Measurements from ENCODE around the gene ZNF697. TPM values are rescaled to one million over a fixed set of nuclear protein-coding genes. Genes with fewer than 3 reads are reported as not detected.

The ZNF697 gene
- polyA plus RNA-seq, 1 donor (not counting 4 experiments of a cell fraction or from before 2014, with no cell fraction given) = 4.7 TPM

DNA sequence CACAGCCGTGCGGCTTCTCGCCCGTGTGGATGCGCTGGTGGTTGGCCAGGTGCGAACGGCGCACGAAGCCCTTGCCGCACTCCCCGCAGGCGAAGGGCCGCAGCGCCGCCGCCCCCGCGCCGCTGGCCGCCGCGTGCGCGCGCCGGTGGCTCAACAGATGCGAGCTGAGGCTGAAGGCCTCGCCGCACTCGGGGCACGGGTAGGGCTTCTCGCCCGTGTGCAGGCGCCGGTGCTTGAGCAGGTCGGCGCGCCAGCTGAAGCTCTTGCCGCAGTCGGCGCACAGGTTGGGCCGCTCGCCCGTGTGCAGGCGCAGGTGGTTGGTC is 24.9 kb downstream of the ZNF697 start:
- Histone ChIP-seq H3K9me1 (ENCODE audit: control insufficient read depth, extremely low read depth, insufficient read depth, low read length) (peaks cover 4% of the 10 kb centered on the region), H3K27me3 (ENCODE audit: control insufficient read depth, extremely low read depth, insufficient read depth, low read length) (no peaks in the 10 kb centered on the region), H2AFZ (ENCODE audit: control insufficient read depth, low read length) (no peak overlapping the region), H3K4me3 (ENCODE audit: control insufficient read depth in 2 of 3, extremely low read depth in 1 of 3, insufficient read depth in 2 of 3, low read depth in 1 of 3, low read length in 3 of 3) (no peak overlapping the region), H3K9ac (ENCODE audit: control insufficient read depth, extremely low read depth, insufficient read depth, low read length) (no peak overlapping the region), H3K27ac (ENCODE audit: control insufficient read depth, insufficient read depth, low read length) (no peak overlapping the region), H4K20me1 (ENCODE audit: control insufficient read depth, extremely low read depth, insufficient read depth, low read length) (no peaks in the 10 kb centered on the region), H3K79me2 (ENCODE audit: control insufficient read depth, insufficient read depth, low read length) (no peaks in the 10 kb centered on the region), H3K36me3 (ENCODE audit: control insufficient read depth in 2 of 2, extremely low read depth in 1 of 2, insufficient read depth in 2 of 2, low read length in 2 of 2) (peaks cover 11 to 16% of the 10 kb centered on the region in 2 experiments), H3K9me3 (ENCODE audit: control insufficient read depth, low read depth, low read length) (no peaks in the 10 kb centered on the region), H3K4me2 (ENCODE audit: control insufficient read depth, extremely low read depth, insufficient read depth, low read depth, low read length) (no peak overlapping the region), H3K4me1 (ENCODE audit: control insufficient read depth, extremely low read depth, insufficient read depth, low read length) (no peaks in the 10 kb centered on the region)
- DNase-seq (ENCODE audit: low read depth, low spot score) (no peak), FAIRE-seq (no peak)
- no peak for TF ChIP-seq EZH2 (IDR thresholded peaks at IDR 0.05; ENCODE audit: low read length)
- dilution Hi-C loops (cut with MboI; ENCODE audit: extremely low pct_ligation_motif_present, low sequenced_read_pairs) = no loop called here

- dilution Hi-C loops (cut with MboI; ENCODE audit: extremely low pct_ligation_motif_present, low sequenced_read_pairs) = no loop called here
- no peak for FAIRE-seq
- H4K20me1 ChIP-seq (ENCODE audit: control insufficient read depth, extremely low read depth, insufficient read depth, low read length) = no peaks in the 10 kb centered on the region
These were observed 25.5 kb downstream of the ZNF697 start for GRCh38 chr1:119622311-119623192.

More at GRCh38 chr1:119622311-119623192, 25.5 kb downstream of the ZNF697 start:
- no peaks in the 10 kb centered on the region for H3K27me3 ChIP-seq (ENCODE audit: control insufficient read depth, extremely low read depth, insufficient read depth, low read length)
- H3K27ac ChIP-seq (ENCODE audit: control insufficient read depth, insufficient read depth, low read length) = no peak overlapping the region
- no peaks in the 10 kb centered on the region for H3K4me1 ChIP-seq (ENCODE audit: control insufficient read depth, extremely low read depth, insufficient read depth, low read length)
- no peaks in the 10 kb centered on the region for H3K9me3 ChIP-seq (ENCODE audit: control insufficient read depth, low read depth, low read length)
- H3K4me2 ChIP-seq (ENCODE audit: control insufficient read depth, extremely low read depth, insufficient read depth, low read depth, low read length) = no peak overlapping the region
- no peak overlapping the region for H3K9ac ChIP-seq (ENCODE audit: control insufficient read depth, extremely low read depth, insufficient read depth, low read length)
- no peak overlapping the region for H2AFZ ChIP-seq (ENCODE audit: control insufficient read depth, low read length)
- peaks cover 11 to 16% of the 10 kb centered on the region in 2 experiments for H3K36me3 ChIP-seq (ENCODE audit: control insufficient read depth in 2 of 2, extremely low read depth in 1 of 2, insufficient read depth in 2 of 2, low read length in 2 of 2)
- TF ChIP-seq, protein P1, sequence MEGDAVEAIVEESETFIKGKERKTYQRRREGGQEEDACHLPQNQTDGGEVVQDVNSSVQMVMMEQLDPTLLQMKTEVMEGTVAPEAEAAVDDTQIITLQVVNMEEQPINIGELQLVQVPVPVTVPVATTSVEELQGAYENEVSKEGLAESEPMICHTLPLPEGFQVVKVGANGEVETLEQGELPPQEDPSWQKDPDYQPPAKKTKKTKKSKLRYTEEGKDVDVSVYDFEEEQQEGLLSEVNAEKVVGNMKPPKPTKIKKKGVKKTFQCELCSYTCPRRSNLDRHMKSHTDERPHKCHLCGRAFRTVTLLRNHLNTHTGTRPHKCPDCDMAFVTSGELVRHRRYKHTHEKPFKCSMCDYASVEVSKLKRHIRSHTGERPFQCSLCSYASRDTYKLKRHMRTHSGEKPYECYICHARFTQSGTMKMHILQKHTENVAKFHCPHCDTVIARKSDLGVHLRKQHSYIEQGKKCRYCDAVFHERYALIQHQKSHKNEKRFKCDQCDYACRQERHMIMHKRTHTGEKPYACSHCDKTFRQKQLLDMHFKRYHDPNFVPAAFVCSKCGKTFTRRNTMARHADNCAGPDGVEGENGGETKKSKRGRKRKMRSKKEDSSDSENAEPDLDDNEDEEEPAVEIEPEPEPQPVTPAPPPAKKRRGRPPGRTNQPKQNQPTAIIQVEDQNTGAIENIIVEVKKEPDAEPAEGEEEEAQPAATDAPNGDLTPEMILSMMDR (optimal IDR thresholded peaks at IDR 0.05 in 1 of 3, IDR thresholded peaks at IDR 0.05 in 1 of 3, conservative IDR thresholded peaks at IDR 0.05 in 1 of 3; ENCODE audit: extremely low read depth in 1 of 3, insufficient read depth in 2 of 3, low read length in 3 of 3) = no peak
- no peak for TF ChIP-seq EZH2 (IDR thresholded peaks at IDR 0.05; ENCODE audit: low read length)
- peaks cover 4% of the 10 kb centered on the region for H3K9me1 ChIP-seq (ENCODE audit: control insufficient read depth, extremely low read depth, insufficient read depth, low read length)
- H3K79me2 ChIP-seq (ENCODE audit: control insufficient read depth, insufficient read depth, low read length) = no peaks in the 10 kb centered on the region
- no peak for DNase-seq (ENCODE audit: low read depth, low spot score)
- H3K4me3 ChIP-seq (ENCODE audit: control insufficient read depth in 2 of 3, extremely low read depth in 1 of 3, insufficient read depth in 2 of 3, low read depth in 1 of 3, low read length in 3 of 3) = no peak overlapping the region

All from keratinocyte (primary cell).